Right kidney (tissue), 1 donor: Measurements from ENCODE around the gene ARHGEF38.
A peak's percentile ranks its signal among the peaks of the same experiment; 100 is the strongest.
"Not testable (repeated sequence)": the region's sequence is repeated elsewhere in the genome, so short reads cannot be mapped to it uniquely, and the experiment has no call there.

Experiments used
- DNase-seq: peaks from one replicate; pipeline ENCODE4 v3.0.0-alpha.2; 2016

ARHGEF38 gene

GRCh38 chr4:105560421-105560848 lies 8.0 kb downstream of the ARHGEF38 start:
- no peak for DNase-seq

- DNase-seq, result no peak
These were observed 10.9 kb downstream of the ARHGEF38 start for GRCh38 chr4:105563352-105563751.

- no peak for DNase-seq
These were observed 16.2 kb downstream of the ARHGEF38 start for GRCh38 chr4:105568584-105568983.

GRCh38 chr4:105569057-105569865 lies 16.8 kb downstream of the ARHGEF38 start:
- DNase-seq, result no peak

- DNase-seq, result no peak
These were observed 17.4 kb downstream of the ARHGEF38 start for GRCh38 chr4:105569866-105570236.

GRCh38 chr4:105572296-105572695 lies 19.9 kb downstream of the ARHGEF38 start:
- no peak for DNase-seq

- no peak for DNase-seq
These were observed 34.4 kb downstream of the ARHGEF38 start for GRCh38 chr4:105586638-105587328.

- peak; percentile 19 for DNase-seq
These were observed 35.4 kb downstream of the ARHGEF38 start for GRCh38 chr4:105587841-105588240.

DNA sequence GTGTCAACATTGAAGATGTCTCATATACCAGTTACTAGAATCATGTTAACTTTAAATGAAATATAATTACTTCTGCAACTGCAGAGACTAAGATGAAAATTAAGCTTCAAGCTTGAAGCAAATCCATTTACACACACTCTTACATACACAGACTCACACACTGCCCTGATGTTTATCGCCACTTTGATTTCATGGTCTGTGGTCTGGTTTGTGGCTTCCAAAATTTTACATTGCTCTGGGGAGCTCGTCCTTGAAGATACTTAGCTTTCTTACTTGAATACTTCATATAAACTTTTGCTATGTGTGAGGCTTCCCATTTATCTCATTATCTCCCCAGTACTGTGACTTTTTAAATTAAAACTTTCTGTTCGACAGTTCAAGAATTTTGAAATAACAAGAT lies 35.8 kb downstream of the ARHGEF38 start:
- no peak for DNase-seq

- no peak for DNase-seq
These were observed 39.2 kb downstream of the ARHGEF38 start for GRCh38 chr4:105591573-105591972.

GRCh38 chr4:105594099-105595010 lies 41.9 kb downstream of the ARHGEF38 start:
- no peak for DNase-seq

DNA sequence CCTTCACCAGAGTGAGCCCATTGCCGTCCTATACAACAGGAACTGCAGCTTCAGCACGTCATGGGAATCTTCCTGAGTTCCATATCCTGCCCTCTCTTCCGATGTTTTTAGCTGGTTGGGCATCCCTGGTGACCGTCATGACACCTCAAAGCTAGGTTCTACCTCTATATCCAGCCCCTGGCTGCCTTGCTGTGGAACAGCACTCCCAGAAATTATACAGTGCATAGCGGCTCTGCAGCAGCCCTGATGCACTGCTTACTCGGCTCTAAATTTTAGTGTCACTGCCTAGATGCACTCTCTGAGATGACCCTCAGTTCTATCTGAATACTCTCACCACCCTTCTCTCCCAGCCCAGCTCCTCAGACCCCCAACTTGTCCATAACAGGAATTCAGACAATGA lies 44.3 kb downstream of the ARHGEF38 start:
- DNase-seq, result no peak

- no peak for DNase-seq
These were observed 45.6 kb downstream of the ARHGEF38 start for GRCh38 chr4:105598052-105598451.

- DNase-seq, result no peak
These were observed 46.4 kb downstream of the ARHGEF38 start for GRCh38 chr4:105598787-105599186.

DNA sequence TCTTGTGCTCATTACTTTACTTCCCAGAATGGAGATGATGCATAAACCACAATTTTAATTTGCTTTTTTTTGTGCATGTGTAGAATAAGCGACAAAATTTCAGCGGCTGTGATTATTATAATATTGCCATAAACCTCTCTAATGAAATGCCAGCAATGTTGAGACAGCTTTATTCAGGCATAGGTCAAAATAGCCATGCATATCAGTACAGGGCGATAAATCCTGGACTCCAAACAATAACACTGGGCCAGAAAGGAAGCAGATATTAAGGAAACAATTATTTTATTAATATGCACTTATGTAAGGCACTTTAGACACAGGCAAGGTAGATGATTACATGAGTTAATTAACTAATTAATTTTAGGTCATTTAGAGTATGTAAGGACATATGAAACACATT lies 47.1 kb downstream of the ARHGEF38 start:
- no peak for DNase-seq

DNA sequence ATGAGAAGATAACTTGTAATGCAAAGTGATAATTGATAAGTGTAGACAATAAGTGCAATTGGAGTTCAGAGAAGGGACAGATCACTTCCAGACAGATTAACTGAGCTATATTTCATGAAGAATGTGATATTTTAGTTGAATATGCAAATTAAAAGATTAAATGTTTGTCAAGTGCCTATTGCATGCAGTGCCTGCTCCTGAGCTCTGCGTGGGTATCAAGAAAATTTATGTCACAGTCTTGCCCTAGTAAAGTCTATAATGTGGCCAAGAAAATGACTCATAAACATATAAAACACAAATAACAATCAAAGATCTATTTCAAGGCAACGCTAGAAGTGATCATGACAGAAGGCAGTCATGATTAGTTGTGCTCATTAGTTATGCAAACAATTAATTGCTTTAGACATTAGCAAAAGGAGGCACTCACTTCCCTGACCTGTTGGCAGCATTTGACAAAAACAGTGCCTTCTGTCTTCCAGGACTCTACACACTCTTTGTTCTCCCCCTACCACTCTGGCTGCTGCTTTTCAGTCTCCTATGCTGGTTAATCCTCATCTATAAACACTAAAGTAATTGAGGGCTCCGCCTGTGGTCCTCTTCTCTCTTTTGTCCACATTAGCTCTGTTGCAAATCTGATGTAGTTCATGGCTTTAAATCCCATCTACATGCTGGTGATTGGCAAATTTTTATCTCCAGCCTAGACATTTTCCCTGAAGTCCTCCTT lies 47.7 kb downstream of the ARHGEF38 start:
- DNase-seq, result no peak

DNA sequence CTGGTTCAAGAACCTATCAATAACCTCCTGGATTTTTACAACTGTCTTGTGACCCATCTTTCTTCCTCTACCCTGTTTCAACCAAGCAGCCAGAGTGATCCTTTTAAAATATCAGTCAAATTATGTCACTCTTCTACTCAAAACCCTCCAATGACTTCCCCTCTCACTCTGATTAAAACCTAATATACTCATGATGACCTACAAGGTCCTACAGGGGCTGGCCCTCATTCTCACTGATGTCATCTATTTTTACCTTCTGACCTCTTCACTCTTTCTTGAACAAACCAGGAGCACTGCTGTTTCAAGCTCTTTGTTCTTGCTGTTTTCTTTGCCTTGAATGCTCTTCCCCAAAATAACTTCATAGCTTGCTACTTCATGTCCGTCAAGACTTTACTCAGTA lies 48.5 kb downstream of the ARHGEF38 start:
- DNase-seq, result no peak

DNA sequence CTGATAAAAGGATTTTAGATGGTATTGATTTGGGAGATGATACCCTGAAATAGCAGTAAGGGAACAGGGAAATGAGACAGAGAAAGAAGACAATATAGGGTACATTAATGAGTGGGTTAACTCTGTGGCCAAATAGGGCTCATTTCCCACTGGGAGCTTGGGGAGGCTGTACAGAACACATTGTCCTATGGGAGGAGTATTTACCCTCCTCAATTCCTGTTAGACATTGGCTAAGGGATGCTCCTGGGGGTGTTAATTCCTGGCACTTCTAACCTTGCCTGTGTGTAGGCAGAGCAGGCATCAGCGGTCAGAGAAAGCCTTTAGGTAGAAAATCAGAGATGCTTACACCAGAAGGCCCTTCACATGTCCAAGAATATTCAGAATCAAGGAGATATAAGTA lies 49.0 kb downstream of the ARHGEF38 start:
- no peak for DNase-seq

- no peak for DNase-seq
These were observed 50.7 kb downstream of the ARHGEF38 start for GRCh38 chr4:105603158-105603557.

- DNase-seq, result no peak
These were observed 53.1 kb downstream of the ARHGEF38 start for GRCh38 chr4:105605493-105605892.

GRCh38 chr4:105607876-105608275 lies 55.5 kb downstream of the ARHGEF38 start:
- no peak for DNase-seq

DNA sequence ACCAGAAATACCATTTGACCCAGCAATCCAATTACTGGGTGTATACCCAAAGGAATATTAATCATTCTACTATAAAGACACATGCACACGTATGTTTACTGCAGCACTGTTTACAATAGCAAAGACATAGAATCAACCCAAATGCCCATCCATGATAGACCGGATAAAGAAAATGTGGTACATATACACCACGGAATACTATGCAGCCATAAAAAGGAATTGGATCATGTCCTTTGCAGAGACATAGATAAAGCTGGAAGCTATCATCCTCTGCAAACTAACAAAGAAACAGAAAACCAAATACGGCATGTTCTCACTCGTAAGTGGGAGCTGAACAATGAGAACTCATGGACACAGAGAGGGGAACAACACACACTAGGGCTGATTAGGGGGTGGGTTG lies 57.4 kb downstream of the ARHGEF38 start:
- DNase-seq, result not testable (repeated sequence)
